ENCODE data around the gene POU2F1.

The POU2F1 gene

DNA sequence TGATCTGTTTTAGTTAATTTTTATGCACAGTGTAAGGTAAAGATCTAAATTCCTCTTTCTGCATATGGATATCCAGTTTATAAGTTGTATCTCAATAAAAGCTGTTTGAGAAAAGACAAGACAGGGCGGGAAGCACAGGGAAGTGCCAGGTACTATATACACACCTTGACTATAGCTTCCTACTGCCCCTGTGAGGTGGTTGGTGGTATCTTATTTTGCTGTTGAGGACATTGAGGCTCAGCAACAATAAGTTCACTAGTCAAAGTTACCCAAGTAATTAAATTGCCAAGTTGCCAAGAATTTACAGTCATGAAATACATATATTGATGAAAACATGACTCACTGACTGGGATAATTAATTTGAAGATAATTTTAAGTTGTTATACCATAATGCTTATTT is 188.5 kb downstream of the POU2F1 start:
- ChIA-PET POLR2A (no interaction called here), CTCF (no interaction called here)
- no peak for DNase-seq (ENCODE audit: extremely low spot score)
- TF ChIP-seq ELF4 (IDR thresholded peaks at IDR 0.05) (no peak), BHLHE40 (IDR thresholded peaks at IDR 0.05; ENCODE audit: borderline replicate concordance) (no peak), FOXM1 (IDR thresholded peaks at IDR 0.05; ENCODE audit: borderline replicate concordance) (no peak), LEF1 (IDR thresholded peaks at IDR 0.05; ENCODE audit: borderline replicate concordance) (no peak), FOXK2 (IDR thresholded peaks at IDR 0.05) (no peak), HDGF (IDR thresholded peaks at IDR 0.05; ENCODE audit: borderline replicate concordance) (no peak), CTBP1 (IDR thresholded peaks at IDR 0.05; ENCODE audit: borderline replicate concordance) (no peak), NFRKB (IDR thresholded peaks at IDR 0.05) (no peak), SUZ12 (IDR thresholded peaks at IDR 0.05) (no peak), TARDBP (IDR thresholded peaks at IDR 0.05) (no peak)

DNA sequence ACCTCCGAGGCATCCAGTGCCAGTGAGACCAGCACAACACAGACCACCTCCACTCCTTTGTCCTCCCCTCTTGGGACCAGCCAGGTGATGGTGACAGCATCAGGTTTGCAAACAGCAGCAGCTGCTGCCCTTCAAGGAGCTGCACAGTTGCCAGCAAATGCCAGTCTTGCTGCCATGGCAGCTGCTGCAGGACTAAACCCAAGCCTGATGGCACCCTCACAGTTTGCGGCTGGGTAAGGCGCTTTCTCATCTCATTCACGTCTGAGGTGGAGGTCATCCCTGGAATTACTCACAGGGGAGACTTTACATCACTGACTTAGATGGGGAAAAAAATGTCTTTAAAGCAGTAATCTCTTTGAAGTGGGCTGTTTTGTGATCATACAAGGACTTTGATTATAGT is 191.4 kb downstream of the POU2F1 start:
- no peak for TF ChIP-seq ELF4 (IDR thresholded peaks at IDR 0.05)
- no peak for TF ChIP-seq LEF1 (IDR thresholded peaks at IDR 0.05; ENCODE audit: borderline replicate concordance)
- no peak for TF ChIP-seq FOXK2 (IDR thresholded peaks at IDR 0.05)
- TF ChIP-seq ARNT (IDR thresholded peaks at IDR 0.05), result no peak
- no peak for TF ChIP-seq NFRKB (IDR thresholded peaks at IDR 0.05)
- no peak for TF ChIP-seq SUZ12 (IDR thresholded peaks at IDR 0.05)
- TF ChIP-seq SP1 (IDR thresholded peaks at IDR 0.05), result no peak
- TF ChIP-seq FOXM1 (IDR thresholded peaks at IDR 0.05; ENCODE audit: borderline replicate concordance), result no peak
- no peak for TF ChIP-seq TARDBP (IDR thresholded peaks at IDR 0.05)
- TF ChIP-seq BHLHE40 (IDR thresholded peaks at IDR 0.05; ENCODE audit: borderline replicate concordance), result no peak
- no peak for TF ChIP-seq FOXA1 (IDR thresholded peaks at IDR 0.05)
- TF ChIP-seq L3MBTL2 (conservative IDR thresholded peaks at IDR 0.05), result no peak
- no peak for TF ChIP-seq HDGF (IDR thresholded peaks at IDR 0.05; ENCODE audit: borderline replicate concordance)
- TF ChIP-seq, protein P1, sequence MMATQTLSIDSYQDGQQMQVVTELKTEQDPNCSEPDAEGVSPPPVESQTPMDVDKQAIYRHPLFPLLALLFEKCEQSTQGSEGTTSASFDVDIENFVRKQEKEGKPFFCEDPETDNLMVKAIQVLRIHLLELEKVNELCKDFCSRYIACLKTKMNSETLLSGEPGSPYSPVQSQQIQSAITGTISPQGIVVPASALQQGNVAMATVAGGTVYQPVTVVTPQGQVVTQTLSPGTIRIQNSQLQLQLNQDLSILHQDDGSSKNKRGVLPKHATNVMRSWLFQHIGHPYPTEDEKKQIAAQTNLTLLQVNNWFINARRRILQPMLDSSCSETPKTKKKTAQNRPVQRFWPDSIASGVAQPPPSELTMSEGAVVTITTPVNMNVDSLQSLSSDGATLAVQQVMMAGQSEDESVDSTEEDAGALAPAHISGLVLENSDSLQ (IDR thresholded peaks at IDR 0.05), result no peak
- ChIA-PET CTCF (interaction anchor here (0.6 kb wide), 1 partner anchor 14 kb away, joined by 3 read pairs; no protein-coding TSS in a partner anchor), POLR2A (no interaction called here)
- DNase-seq (ENCODE audit: extremely low spot score), result no peak

DNA sequence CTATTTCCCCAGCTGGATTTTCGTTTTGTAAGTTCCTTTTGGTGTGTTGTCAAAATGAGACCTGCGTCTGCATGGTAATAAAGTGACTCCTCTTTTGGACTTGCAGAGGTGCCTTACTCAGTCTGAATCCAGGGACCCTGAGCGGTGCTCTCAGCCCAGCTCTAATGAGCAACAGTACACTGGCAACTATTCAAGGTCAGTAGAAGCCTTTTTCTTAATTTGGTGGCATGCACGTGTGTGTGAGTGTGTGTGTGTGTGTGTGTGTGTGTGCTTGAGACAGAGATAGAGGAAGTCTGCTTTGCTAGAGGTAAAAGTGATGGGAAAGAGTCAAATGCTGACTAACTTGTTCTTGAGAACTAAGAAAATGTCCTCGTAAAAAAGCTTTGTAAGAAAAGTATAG is 192.2 kb downstream of the POU2F1 start:
- ChIA-PET POLR2A (no interaction called here), CTCF (no interaction called here)
- TF ChIP-seq LEF1 (IDR thresholded peaks at IDR 0.05; ENCODE audit: borderline replicate concordance) (no peak), SP1 (IDR thresholded peaks at IDR 0.05) (no peak), NFRKB (IDR thresholded peaks at IDR 0.05) (no peak), TARDBP (IDR thresholded peaks at IDR 0.05) (no peak), FOXK2 (IDR thresholded peaks at IDR 0.05) (no peak), L3MBTL2 (conservative IDR thresholded peaks at IDR 0.05) (no peak), BHLHE40 (IDR thresholded peaks at IDR 0.05; ENCODE audit: borderline replicate concordance) (no peak), ELF4 (IDR thresholded peaks at IDR 0.05) (no peak), ARNT (IDR thresholded peaks at IDR 0.05) (no peak), HDGF (IDR thresholded peaks at IDR 0.05; ENCODE audit: borderline replicate concordance) (no peak), FOXM1 (IDR thresholded peaks at IDR 0.05; ENCODE audit: borderline replicate concordance) (no peak), FOXA1 (IDR thresholded peaks at IDR 0.05) (no peak), ZNF384 (IDR thresholded peaks at IDR 0.05) (no peak), SUZ12 (IDR thresholded peaks at IDR 0.05) (no peak), CTBP1 (IDR thresholded peaks at IDR 0.05; ENCODE audit: borderline replicate concordance) (no peak)
- TF ChIP-seq, protein P1 (IDR thresholded peaks at IDR 0.05), result no peak
- no peak for DNase-seq (ENCODE audit: extremely low spot score)

DNA sequence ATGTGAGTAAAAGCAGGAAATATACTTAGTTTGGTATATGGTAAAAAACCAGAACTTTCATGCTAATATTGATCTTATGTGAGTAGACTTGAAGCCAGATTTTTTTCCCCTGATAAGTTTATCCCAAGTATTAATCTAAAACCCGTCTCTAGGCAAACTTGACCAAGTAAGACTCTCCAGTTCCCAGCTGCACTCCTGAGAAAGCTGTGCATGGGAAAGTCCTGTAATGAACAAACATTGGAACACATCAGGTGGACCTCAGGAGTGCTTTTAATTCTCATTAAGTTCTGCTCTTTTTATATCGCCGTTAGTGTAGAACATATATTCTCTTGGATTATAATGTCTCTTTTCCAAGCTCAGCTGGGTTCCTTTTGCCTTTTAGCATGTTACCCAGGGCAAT is 192.6 kb downstream of the POU2F1 start:
- no peak for TF ChIP-seq NFRKB (IDR thresholded peaks at IDR 0.05)
- TF ChIP-seq FOXM1 (IDR thresholded peaks at IDR 0.05; ENCODE audit: borderline replicate concordance), result no peak
- TF ChIP-seq, protein P1 (IDR thresholded peaks at IDR 0.05), result no peak
- TF ChIP-seq FOXA1 (IDR thresholded peaks at IDR 0.05), result no peak
- no peak for TF ChIP-seq CTBP1 (IDR thresholded peaks at IDR 0.05; ENCODE audit: borderline replicate concordance)
- TF ChIP-seq FOXK2 (IDR thresholded peaks at IDR 0.05), result no peak
- TF ChIP-seq ZNF384 (IDR thresholded peaks at IDR 0.05), result no peak
- no peak for TF ChIP-seq TARDBP (IDR thresholded peaks at IDR 0.05)
- TF ChIP-seq ARNT (IDR thresholded peaks at IDR 0.05), result no peak
- TF ChIP-seq L3MBTL2 (conservative IDR thresholded peaks at IDR 0.05), result no peak
- no peak for TF ChIP-seq SP1 (IDR thresholded peaks at IDR 0.05)
- TF ChIP-seq ELF4 (IDR thresholded peaks at IDR 0.05), result no peak
- no peak for TF ChIP-seq LEF1 (IDR thresholded peaks at IDR 0.05; ENCODE audit: borderline replicate concordance)
- no peak for TF ChIP-seq BHLHE40 (IDR thresholded peaks at IDR 0.05; ENCODE audit: borderline replicate concordance)
- TF ChIP-seq SUZ12 (IDR thresholded peaks at IDR 0.05), result no peak
- no peak for TF ChIP-seq HDGF (IDR thresholded peaks at IDR 0.05; ENCODE audit: borderline replicate concordance)
- ChIA-PET CTCF (no interaction called here), POLR2A (no interaction called here)
- DNase-seq (ENCODE audit: extremely low spot score), result no peak

DNA sequence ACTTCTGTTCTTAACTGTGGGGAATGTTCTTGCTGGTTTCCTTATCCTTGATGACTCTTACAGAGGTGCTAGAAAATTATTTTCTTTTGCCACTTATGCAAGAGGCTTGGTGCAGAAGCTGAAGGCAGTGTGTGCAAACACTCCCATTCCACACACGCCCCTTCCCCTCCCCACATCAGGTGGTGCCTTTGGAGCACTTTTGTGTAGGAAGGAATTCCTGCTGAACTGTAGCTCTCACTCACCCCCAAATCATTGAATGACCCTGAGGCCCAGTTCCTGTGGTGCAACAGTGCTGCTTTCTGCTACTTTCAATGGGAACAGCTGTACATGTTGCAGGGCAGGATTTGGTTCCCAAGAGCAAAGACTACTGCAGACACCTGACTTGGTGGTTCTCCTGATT is 195.8 kb downstream of the POU2F1 start:
- TF ChIP-seq FOXM1 (IDR thresholded peaks at IDR 0.05; ENCODE audit: borderline replicate concordance) (no peak), NFRKB (IDR thresholded peaks at IDR 0.05) (no peak), HDGF (IDR thresholded peaks at IDR 0.05; ENCODE audit: borderline replicate concordance) (no peak), FOXK2 (IDR thresholded peaks at IDR 0.05) (no peak), SP1 (IDR thresholded peaks at IDR 0.05) (no peak), ARNT (IDR thresholded peaks at IDR 0.05) (no peak), CTBP1 (IDR thresholded peaks at IDR 0.05; ENCODE audit: borderline replicate concordance) (no peak), ELF4 (IDR thresholded peaks at IDR 0.05) (no peak), TARDBP (IDR thresholded peaks at IDR 0.05) (no peak), FOXA1 (IDR thresholded peaks at IDR 0.05) (no peak), LEF1 (IDR thresholded peaks at IDR 0.05; ENCODE audit: borderline replicate concordance) (no peak), SUZ12 (IDR thresholded peaks at IDR 0.05) (no peak), BHLHE40 (IDR thresholded peaks at IDR 0.05; ENCODE audit: borderline replicate concordance) (no peak), L3MBTL2 (conservative IDR thresholded peaks at IDR 0.05) (no peak)
- CTCF ChIA-PET, result interaction anchor here (1.0 kb wide), 1 partner anchor 358 kb away, joined by 3 read pairs; no protein-coding TSS in a partner anchor
- POLR2A ChIA-PET, result no interaction called here
- no peak for DNase-seq (ENCODE audit: extremely low spot score)

DNA sequence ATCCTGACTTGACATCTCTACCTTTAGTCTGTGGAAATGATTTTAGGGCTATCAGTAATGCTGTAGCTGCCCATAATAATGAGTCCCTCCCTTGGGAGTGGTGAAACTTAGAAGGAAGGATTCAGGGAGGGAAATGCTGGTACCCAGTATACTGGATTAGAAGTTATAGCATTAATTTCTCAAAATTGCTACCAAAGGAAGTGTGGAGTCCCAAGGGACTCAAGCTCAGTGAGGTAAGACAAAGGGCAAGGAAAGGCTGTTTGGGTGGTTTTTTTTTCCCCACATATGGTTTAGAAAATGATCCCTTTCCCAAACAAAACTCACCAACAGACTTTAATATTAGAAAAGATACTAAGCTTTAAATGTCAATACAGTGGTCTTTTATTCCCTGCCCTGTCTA is 197.7 kb downstream of the POU2F1 start:
- no peak for DNase-seq (ENCODE audit: extremely low spot score)
- CTCF ChIA-PET, result interaction anchor here (0.5 kb wide), 1 partner anchor 147 kb away, joined by 5 read pairs; no protein-coding TSS in a partner anchor
- POLR2A ChIA-PET, result no interaction called here
- no peak for TF ChIP-seq LEF1 (IDR thresholded peaks at IDR 0.05; ENCODE audit: borderline replicate concordance)
- TF ChIP-seq HDGF (IDR thresholded peaks at IDR 0.05; ENCODE audit: borderline replicate concordance), result no peak
- TF ChIP-seq FOXK2 (IDR thresholded peaks at IDR 0.05), result no peak
- TF ChIP-seq CTBP1 (IDR thresholded peaks at IDR 0.05; ENCODE audit: borderline replicate concordance), result no peak
- TF ChIP-seq SP1 (IDR thresholded peaks at IDR 0.05), result no peak
- TF ChIP-seq ELF4 (IDR thresholded peaks at IDR 0.05), result no peak
- TF ChIP-seq BHLHE40 (IDR thresholded peaks at IDR 0.05; ENCODE audit: borderline replicate concordance), result no peak
- no peak for TF ChIP-seq SUZ12 (IDR thresholded peaks at IDR 0.05)
- no peak for TF ChIP-seq L3MBTL2 (conservative IDR thresholded peaks at IDR 0.05)
- TF ChIP-seq NFRKB (IDR thresholded peaks at IDR 0.05), result no peak
- no peak for TF ChIP-seq ARNT (IDR thresholded peaks at IDR 0.05)
- TF ChIP-seq TARDBP (IDR thresholded peaks at IDR 0.05), result no peak
- no peak for TF ChIP-seq ZNF384 (IDR thresholded peaks at IDR 0.05)
- TF ChIP-seq FOXA1 (IDR thresholded peaks at IDR 0.05), result no peak
- TF ChIP-seq, protein P1 (IDR thresholded peaks at IDR 0.05), result no peak
- TF ChIP-seq FOXM1 (IDR thresholded peaks at IDR 0.05; ENCODE audit: borderline replicate concordance), result no peak

All from HEK293T (cell line).